Dedifferentiated amniotic fluid mesenchymal stem cell (primary cell): Measurements from ENCODE around the gene CPPED1.

Source experiments
- DNase-seq: peaks from one replicate; pipeline ENCODE4 v3.0.0-alpha.2; 2016; ENCODE audit errors: extremely low spot score

The CPPED1 gene

GRCh38 chr16:12735805-12736204 lies 67.9 kb downstream of the CPPED1 start:
- DNase-seq, result no peak

DNA sequence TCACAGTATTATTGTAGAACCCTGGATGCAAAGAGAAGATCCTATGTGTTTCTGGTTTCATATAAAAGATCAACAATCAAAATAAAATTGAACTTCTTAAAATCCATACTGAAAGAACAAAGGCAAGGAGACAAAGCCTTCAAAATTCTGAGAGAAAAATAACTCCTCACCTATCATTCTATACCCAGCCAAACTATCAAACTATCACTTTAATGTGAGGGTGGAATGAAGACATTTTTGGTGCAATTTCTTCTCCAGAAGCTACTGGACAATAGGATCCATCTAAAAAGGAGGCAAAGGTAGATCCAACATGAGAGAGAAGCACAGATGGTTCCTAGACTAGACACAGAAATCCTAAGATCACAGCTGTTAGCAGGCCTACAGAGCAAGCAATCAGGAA lies 71.1 kb downstream of the CPPED1 start:
- no peak for DNase-seq

DNA sequence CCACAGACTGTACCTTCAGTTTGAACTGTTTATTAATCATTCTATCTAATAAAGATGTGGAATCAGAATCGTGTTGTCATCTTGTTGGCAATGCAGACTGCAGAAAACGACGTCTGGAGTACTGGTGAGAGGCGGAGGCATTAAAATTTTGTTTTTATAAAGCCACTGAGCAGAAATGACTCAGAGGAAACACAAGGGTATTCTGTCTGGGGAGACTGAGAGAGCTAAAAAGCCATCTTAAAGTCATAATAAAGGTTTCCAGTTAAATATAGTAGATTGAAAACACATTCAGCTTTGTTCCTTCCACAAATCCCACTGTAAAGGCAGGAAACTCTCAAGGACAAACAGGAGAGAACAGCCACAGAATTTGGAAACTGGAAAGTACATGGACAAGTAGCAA lies 74.2 kb downstream of the CPPED1 start:
- DNase-seq, result peak; percentile 59

DNA sequence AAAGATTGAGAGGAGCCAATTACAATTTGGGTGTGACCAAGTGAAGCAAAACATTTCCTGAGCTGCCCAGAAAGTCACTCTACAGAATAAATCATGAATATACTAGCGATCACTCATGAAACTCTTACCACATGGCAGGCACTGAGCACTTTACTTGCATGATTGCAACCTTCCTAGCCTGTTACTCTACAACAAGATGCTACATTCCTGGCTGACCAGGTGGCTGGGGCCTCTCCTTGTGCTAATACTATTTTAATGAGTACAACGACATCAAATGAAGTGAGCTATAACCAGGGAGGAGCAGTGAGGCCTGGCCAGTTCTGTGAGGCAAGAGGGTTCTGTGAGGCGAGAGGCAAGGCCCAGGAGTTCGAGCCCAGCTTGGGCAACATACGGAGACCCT lies 75.2 kb downstream of the CPPED1 start:
- no peak for DNase-seq

DNA sequence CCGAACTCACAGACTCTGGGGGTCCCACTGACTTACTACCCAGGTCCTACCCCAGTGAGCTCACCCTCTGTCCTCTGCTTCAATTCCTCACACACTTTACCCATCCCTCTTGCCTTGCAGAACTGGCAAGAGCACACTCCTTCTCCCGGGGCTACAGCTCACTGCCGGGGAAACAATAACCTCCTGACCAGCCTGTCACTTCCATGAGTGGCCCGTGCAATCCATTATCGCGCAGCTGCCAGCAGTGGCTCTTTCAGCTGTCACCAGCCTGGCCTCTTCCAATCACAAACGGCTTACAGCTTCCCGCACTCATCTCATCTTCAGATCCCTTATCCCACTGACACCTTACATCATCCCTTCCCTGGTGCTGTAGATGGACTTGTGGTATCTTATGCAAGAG lies 79.5 kb downstream of the CPPED1 start:
- DNase-seq, result no peak

GRCh38 chr16:12723681-12724080 lies 80.0 kb downstream of the CPPED1 start:
- no peak for DNase-seq

- no peak for DNase-seq
Observed at GRCh38 chr16:12721841-12722421, 81.8 kb downstream of the CPPED1 start.

DNA sequence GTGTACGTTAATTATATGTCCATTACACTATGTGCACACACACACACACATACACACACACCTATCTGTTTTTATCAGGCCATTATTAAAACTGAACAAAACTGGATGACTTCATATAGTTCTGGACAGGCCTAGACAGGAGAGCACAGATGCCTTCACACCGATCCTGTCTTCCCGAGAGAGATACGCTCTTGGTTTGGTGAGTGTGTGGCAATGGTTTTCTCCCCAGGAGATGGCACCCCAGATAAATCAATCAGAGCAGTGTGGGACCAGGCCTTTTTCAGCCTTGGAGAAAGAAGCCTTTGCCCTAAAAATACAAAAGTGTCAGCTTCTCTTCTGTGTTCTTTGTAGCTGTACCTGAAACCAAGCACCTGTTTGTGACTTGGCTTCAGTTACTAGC lies 83.7 kb downstream of the CPPED1 start:
- no peak for DNase-seq

GRCh38 chr16:12716658-12717057 lies 87.0 kb downstream of the CPPED1 start:
- DNase-seq, result no peak

DNA sequence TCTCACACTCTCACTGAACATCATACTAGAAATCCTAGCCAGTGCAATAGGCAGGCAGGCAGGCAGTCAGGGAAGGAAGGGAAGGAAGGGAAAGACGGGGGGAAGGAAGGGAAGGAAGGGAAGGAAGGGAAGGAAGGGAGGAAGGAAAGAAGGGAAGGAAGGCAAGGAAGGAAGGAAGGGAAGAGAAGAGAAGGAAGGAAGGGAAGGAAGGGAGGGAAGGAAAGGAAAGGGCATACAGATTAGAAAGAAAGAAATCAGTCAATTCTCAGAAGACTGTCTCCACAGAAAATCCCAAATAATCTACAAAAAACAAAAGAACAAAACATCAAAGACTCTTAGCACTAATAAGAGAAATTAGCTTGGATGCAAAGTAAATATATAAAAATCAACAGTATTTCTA lies 93.9 kb downstream of the CPPED1 start:
- DNase-seq, result no peak

DNA sequence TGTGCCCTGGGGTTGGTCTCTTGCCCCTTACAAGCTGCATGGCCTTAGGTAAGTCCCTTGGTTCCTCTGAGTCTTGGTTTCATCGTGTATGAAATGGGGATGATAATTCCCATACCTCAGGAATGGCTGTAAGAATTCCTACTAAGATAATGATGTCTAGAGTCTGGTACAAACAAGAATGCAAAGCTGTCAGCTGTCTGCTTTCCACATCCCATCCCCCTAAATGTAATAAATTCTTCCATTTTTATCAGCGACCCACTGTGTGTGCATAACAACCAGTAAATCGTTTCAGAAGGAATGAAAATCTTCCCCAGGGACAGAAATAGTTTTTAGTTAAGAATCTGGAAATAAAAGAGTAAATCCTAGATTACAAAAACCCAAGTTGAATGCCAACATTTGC lies 95.4 kb downstream of the CPPED1 start:
- DNase-seq, result no peak

GRCh38 chr16:12706628-12707027 lies 97.1 kb downstream of the CPPED1 start:
- DNase-seq, result no peak

- no peak for DNase-seq
Observed at GRCh38 chr16:12704492-12705111, 99.1 kb downstream of the CPPED1 start.

DNA sequence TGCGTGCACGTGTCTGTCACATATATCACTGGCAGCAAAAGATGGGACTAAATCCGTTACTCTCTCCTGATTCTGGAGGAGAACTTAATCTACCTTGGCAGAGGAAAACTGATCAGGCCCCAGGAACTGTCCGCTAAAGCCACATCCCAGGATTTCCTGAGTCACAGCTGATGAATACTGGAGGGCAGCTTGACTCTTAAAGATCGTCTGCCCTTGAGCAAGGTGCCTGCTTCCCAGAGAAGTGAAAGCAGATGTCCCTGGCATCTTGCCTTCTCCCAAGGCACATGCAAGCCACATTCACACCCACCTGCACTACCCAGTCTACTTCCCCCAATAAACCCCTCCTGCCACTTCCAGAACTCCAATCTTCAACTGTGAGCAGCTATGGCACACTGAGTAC lies 99.8 kb downstream of the CPPED1 start:
- DNase-seq, result no peak

- DNase-seq, result no peak
Observed at GRCh38 chr16:12700161-12700560, 103.5 kb downstream of the CPPED1 start.

DNA sequence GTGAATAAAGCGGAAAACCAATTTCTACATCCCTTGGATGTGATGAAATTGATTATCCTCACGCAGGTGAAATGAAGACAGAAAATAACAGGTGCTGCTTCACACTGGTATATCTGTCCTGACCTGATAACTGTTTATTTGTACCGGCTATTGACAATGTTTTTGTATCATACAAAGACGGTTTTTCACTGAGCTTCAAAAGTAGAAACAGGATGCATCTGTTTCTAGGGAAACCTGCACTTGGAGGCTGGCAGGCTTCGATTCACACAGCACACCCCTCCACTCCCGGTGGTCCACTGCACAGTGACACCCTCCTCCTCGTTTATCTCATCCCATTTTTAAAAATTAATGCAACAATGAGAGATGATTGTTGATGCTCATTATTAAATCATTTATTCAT lies 104.5 kb downstream of the CPPED1 start:
- no peak for DNase-seq

GRCh38 chr16:12697437-12697836 lies 106.2 kb downstream of the CPPED1 start:
- DNase-seq, result no peak

GRCh38 chr16:12695454-12695853 lies 108.2 kb downstream of the CPPED1 start:
- no peak for DNase-seq

DNA sequence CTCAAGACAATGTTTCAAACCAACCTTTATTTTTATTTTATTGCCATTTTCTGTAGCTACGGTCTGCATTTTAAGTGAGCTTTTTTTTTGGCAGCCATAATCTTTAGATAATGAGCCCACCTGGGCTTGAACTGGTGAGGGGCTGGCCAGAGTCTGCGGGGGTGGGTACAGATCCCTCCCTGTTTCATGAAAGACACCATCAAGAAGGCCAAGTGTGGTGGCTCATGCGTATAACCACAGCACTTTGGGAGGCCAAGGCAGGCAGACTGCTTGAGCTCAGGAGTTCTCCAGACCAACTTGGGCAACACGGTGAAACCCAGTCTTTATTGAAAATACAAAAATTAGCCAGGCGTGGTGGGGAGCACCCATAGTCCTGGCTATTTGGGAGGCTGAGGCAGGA lies 113.7 kb downstream of the CPPED1 start:
- no peak for DNase-seq

DNA sequence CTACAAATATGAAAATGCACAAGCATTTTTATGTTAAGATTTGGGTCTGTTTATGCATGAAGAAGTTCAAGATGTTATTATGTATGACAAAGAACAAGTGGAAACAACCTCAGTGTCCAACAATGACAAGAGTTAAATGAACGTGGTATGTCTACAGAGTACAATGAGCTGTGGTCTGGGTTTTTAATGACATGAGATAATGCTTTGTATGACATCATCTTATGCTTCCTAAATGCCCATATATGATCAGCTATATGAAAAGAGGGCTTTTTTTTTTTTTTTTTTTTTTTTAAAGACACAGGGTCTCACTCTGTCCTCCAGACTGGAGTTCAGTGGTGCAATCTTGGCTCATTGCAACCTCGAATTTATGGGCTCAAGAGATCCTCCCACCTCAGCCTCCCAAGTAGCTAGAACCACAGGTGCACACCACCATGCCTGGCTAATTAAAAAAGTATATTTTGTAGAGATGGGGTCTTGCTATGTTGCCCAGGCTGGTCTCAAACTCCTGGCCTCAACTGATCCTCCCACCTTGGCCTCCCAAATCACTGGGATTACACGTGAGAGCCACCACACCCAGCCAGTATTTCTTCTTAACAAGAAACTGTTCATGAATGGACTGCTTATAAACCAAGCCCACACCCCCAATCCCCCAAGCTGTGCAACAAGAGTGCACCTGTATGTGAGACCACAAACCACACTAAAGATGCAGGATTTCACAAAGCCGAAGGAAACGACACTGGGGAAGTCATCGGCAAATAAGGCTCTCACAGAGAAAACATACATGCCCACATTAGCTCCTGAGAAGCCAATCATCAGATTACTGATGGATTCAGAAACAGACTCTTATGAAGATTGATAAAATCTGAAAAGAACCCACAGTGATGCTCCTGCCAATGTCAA lies 114.5 kb downstream of the CPPED1 start:
- DNase-seq, result no peak

DNA sequence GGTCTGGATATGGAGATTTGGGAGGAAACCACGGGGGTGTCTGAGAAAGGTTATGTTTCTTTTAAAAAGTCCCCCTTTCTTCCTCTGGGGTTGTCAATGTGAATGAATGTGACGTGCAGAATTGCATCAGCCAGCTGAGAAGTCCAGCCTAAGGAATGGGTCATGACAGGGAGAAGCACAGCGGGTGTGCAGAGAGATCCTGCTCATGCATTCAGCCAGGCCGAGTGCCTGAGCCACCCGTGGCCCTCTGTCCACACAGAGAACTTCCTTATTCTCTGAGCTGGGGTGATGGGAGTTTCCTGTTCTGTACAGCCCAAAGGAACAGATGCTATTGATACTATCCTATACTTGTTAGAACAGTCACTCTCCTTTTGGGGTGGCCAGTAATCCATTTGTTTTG lies 117.9 kb downstream of the CPPED1 start:
- DNase-seq, result no peak

DNA sequence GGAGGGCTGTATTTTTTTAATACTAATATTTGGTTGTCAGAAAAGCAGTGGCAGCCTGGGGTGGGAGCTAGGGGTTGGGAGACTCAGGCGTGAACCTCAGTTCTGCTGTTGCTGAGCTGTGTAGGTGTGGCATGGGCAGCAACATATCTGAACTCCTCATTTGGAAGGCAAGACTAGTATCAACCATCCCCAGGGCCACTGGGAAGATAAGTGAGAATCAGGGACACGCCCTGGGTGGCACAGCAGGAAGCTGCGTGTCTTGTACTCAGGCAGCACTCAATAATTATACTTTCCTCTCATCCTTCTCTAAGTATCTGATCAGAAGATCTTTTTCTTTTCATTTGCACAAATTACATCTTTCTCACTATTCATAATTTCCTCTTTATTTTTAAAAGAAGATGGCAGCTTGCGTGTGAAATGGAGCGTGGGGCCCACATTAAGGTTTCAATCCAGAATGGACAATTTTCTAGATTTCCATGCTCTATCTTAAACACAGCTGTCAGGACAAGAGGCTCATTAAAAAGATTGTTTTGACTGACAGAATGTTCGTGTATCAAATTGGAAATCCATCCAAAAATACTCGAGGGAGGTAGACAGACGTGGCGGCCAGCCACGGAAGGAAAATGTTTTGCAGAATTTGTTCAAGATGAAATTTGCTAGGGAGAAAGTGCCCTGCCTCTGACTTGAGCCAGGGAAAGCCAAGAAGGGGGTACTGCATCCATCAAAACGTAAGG lies 121.1 kb downstream of the CPPED1 start:
- no peak for DNase-seq
